Right lobe of liver (tissue), 6 donors: ENCODE measurements around the gene SH3RF1. TPM values are rescaled to one million over a fixed set of nuclear protein-coding genes. Genes with fewer than 3 reads are reported as not detected.

Experiments
- ATAC-seq, 4 donors: fragments of 200-7000 bp; cut with Tn5 transposase; one replicate each; pipeline ENCODE4 v1.9.1; 2020; ENCODE audit warnings: mild to moderate bottlenecking in 4 of 4, moderate library complexity in 4 of 4
- DNase-seq, 3 donors: peaks; one replicate each; pipeline ENCODE4 v3.0.0-alpha.2; 2020
- H3K27ac ChIP-seq, 3 donors: fragments of 200-600 bp; one replicate each; pipeline ENCODE4 v1.8.0; 2022
- H3K27me3 ChIP-seq, 2 donors: fragments of 200-600 bp; one replicate each; pipeline ENCODE4 v1.8.0; 2022
- H3K36me3 ChIP-seq, 4 donors: fragments of 200-600 bp; sonication (generic) in 1 of 4; one replicate each; pipeline versions ENCODE4 v1.5.1 to v1.8.0; 2017 to 2022; ENCODE audit warnings: control low read depth in 1 of 4
- H3K4me1 ChIP-seq, 4 donors: fragments of 200-600 bp; sonication (generic) in 1 of 4; one replicate each; pipeline versions ENCODE4 v1.5.1 to v1.8.0; 2017 to 2022; ENCODE audit warnings: control low read depth in 1 of 4
- H3K4me3 ChIP-seq, 3 donors: fragments of 200-600 bp; one replicate each; pipeline ENCODE4 v1.8.0; 2022
- H3K9me3 ChIP-seq, 4 donors: fragments of 200-600 bp; sonication (generic) in 1 of 4; one replicate each; pipeline versions ENCODE4 v1.5.1 to v1.8.0; 2017 to 2022; ENCODE audit warnings: control low read depth in 1 of 4
- POLR2A ChIP-seq: fragments of 450-650 bp; IDR thresholded peaks from one replicate; pipeline ENCODE4 v1.6.1; 2017; ENCODE audit warnings: antibody characterized with exemption, mild to moderate bottlenecking
- WGBS: methylation state at CpG from one replicate; pipeline ENCODE4 v1.1.6; 2018; ENCODE audit warnings: low coverage, low lambda C conversion rate; ENCODE audit not compliant: insufficient coverage; ENCODE audit errors: missing lambda C conversion rate; 5-methylcytosine and 5-hydroxymethylcytosine counted together
- intact Hi-C, 2 donors: fragments of 100-400 bp; cut with DNase I; formaldehyde crosslinking; loops; one replicate each; pipeline versions ENCODE4 v1.11.2 to v1.14.1; 2022
- long read RNA-seq: library from polyadenylated mRNA; unstranded; transcript quantifications from one replicate; pipeline ENCODE4 v2.0.0, GENCODE V29; 2019
- total RNA-seq, 6 experiments: library from RNA; depleted of rRNA in 2 of 6; stranded (reverse); fragments of >200 nt in 2 of 6; fragmentation: NEBNext Ultra II Directional in 3 of 6; extraction: Animal tissue kit (Norgen Biotek cat#: 25700) in 3 of 6; gene quantifications; one replicate each; pipeline versions ENCODE4 v1.1.0 to v1.2.4, GENCODE V29; 2016 to 2023
- TF ChIP-seq, protein P1 (sequence below), 4 donors: fragments of 200-600 bp in 3 of 4; fragments of 450-650 bp in 1 of 4; IDR thresholded peaks; one replicate each; pipeline versions ENCODE4 v1.5.1 to v1.8.0; 2016 to 2022; ENCODE audit warnings: antibody characterized with exemption in 4 of 4, mild to moderate bottlenecking in 2 of 4
- donor health status: DM: no; HTN: yes; CAD: no.
- donor health status: DM: no; HTN: no; CAD: no.
- donor health status: DM: no; HTN: no; CAD: no.
- donor health status: DM: no; HTN: yes; CAD: no.
- donor health status: DM: no; HTN: yes; CAD: no.

The SH3RF1 gene
- 10 to 100 TPM in 1 of 6 experiments, 1 to 10 TPM in 5; 5.5 to 11.0 (median 7.3) TPM for total RNA-seq
- long read RNA-seq, partial matches to known transcripts: 0 of 2 reads
- long read RNA-seq, other reads (novel, unspliced or antisense): 2 of 2 reads

DNA sequence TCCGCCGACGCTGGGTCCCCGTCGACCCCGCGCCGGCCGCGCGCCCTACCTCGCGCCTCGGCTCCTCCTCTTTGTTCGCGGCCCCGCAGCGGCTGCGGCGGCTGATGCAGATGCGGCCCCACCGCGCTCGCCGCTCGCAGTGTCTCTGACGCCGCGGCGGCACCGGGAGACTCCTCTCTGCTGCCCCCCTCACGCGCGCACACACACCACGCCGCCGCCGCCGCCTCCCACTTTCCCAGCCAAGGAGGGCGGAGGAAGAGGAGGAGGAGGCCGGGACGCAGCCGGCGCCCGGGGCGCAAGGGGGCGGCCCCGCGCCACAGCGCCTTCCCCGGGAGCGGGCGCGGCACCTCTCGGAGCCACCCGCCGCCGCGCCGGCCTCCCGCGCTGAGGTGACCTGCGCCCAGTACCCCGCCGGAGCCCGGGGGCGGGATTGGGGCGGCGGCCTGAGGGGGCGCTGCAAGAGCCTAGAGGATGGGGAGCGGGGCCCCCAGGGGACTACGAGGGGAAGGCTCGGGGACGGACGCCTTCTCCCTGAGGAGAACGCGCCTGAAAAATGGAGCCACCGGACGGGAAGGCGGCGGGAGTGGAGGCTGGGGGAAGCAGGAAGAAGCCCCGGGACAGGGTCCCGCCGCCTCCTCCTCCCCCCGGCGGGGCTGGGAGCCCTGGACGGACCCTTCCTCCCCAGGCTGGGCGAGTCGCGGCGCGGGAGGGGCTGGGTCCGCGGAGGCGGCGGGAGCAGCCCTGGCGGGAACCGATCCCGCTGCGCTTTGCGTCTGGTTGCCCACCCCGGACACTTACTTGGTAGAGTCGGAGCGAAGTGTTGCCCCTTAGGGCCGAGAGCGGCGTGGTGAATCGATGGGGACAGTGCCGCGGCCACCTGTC is at the start of gene SH3RF1:
Gene SH3RF1, minus strand, starts transcription at position 147 of the 882 bp plus-strand sequence. CDS start 1,744 bp downstream, outside the sequence.
- TF ChIP-seq, protein P1, sequence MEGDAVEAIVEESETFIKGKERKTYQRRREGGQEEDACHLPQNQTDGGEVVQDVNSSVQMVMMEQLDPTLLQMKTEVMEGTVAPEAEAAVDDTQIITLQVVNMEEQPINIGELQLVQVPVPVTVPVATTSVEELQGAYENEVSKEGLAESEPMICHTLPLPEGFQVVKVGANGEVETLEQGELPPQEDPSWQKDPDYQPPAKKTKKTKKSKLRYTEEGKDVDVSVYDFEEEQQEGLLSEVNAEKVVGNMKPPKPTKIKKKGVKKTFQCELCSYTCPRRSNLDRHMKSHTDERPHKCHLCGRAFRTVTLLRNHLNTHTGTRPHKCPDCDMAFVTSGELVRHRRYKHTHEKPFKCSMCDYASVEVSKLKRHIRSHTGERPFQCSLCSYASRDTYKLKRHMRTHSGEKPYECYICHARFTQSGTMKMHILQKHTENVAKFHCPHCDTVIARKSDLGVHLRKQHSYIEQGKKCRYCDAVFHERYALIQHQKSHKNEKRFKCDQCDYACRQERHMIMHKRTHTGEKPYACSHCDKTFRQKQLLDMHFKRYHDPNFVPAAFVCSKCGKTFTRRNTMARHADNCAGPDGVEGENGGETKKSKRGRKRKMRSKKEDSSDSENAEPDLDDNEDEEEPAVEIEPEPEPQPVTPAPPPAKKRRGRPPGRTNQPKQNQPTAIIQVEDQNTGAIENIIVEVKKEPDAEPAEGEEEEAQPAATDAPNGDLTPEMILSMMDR (IDR thresholded peaks at IDR 0.05): peak in 3 of 4 donors; percentile 31 to 52 (median 47)
- peak; percentile 90 for TF ChIP-seq POLR2A
- 0% methylated on average over 17 of the region's 110 CpGs for WGBS
- H3K4me1 ChIP-seq: peaks cover 0 to 15% (median 4%) of the 10 kb centered on the region in 4 donors

DNA sequence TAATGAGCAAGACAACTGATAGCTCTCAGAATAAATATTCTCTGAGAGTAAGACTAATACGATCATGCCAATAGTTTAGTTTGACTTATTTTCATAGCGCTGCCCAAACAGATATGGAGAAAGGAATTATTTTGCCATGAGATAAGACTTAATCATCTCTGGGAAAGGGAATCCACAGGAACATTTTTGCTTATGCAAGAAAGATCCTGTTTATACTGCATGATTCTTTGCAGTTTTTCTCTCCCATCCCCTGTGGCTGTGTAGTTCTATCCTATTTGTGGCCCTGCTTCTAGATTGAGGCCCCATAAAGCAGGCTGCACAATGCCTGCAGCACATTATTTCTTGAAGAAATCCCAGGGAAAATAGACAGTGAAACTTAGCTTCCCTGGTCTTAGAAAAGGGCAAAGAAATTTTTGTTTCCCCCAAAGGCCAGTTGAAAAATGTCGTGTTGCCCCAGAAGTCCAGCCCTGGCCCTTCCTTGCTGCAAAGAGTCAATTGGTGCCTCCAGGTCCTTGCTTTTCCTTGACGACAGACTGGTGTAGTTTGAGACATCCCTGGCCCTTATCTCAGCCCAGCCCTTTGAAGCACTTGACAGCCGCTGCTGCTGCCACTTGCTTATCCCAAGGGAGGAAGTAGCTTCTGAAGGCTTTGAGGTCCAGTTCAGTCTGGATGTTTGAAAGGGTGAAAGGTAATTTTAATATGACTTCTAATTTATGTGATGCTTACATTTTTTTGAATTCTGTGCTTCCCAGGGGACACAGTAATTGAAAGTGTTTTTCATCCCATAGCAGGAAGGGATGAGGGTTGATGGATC is 45.0 kb upstream of the SH3RF1 start:
- no peaks in the 10 kb centered on the region for H3K36me3 ChIP-seq
- 26% methylated on average over 3 of the region's 5 CpGs for WGBS
- H3K4me1 ChIP-seq: peaks cover 0 to 27% (median 12%) of the 10 kb centered on the region in 4 donors
- no peaks in the 10 kb centered on the region for H3K27me3 ChIP-seq
- intact Hi-C loops: no loop called here
- no peak overlapping the region for H3K4me3 ChIP-seq
- no peaks in the 10 kb centered on the region for H3K9me3 ChIP-seq
- DNase-seq (no peak), ATAC-seq (peak; percentile 24 to 69 (median 42))
- peak overlapping the region in 2 of 3 donors; percentile 19 to 41 for H3K27ac ChIP-seq
- no peak for TF ChIP-seq POLR2A
- TF ChIP-seq, protein P1 (IDR thresholded peaks at IDR 0.05): no peak

More for the DNA sequence above, at the start of gene SH3RF1:
- Histone ChIP-seq H3K27ac (peak within 1 kb of the TSS; percentile 89 to 94 (median 92)), H3K36me3 (no peaks in the 10 kb centered on the region), H3K9me3 (no peaks in the 10 kb centered on the region), H3K27me3 (no peaks in the 10 kb centered on the region), H3K4me3 (peak within 1 kb of the TSS; percentile 80 to 97 (median 96))
- peak; percentile 90 to 93 (median 92) for DNase-seq
- peak; percentile 86 to 96 (median 91) for ATAC-seq
- intact Hi-C loops: no loop called here

DNA sequence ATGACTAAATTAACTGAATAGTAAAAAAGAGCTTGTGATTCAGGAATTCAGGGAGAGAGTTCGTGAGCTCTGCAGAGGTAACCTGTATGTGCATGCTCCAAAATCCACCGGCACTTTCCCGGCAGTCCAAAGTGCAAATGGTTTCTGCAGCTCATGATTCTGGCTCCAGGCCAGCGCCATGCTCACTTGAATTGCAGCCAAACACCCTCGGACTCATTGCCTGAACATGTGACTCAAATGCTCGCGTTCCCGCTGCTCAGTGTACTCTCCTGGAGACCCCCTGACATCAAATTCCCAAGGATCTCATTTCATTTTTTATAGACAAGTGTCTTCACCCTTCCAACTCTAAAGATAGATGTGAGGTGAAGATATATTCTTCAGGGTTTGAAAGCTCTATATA is 44.1 kb upstream of the SH3RF1 start:
- no peaks in the 10 kb centered on the region for H3K9me3 ChIP-seq
- intact Hi-C loops: no loop called here
- H3K36me3 ChIP-seq: no peaks in the 10 kb centered on the region
- DNase-seq (peak; percentile 83 to 95 (median 91)), ATAC-seq (peak; percentile 90 to 96 (median 94))
- H3K27ac ChIP-seq: peak overlapping the region; percentile 60 to 81 (median 71)
- TF ChIP-seq, protein P1 (IDR thresholded peaks at IDR 0.05): no peak
- no peak for TF ChIP-seq POLR2A
- H3K4me3 ChIP-seq: peak overlapping the region in 2 of 3 donors; percentile 9 to 11
- WGBS: 6% methylated on average over 8 of the region's 8 CpGs
- no peaks in the 10 kb centered on the region for H3K27me3 ChIP-seq
- H3K4me1 ChIP-seq: peaks cover 0 to 27% (median 13%) of the 10 kb centered on the region in 4 donors

DNA sequence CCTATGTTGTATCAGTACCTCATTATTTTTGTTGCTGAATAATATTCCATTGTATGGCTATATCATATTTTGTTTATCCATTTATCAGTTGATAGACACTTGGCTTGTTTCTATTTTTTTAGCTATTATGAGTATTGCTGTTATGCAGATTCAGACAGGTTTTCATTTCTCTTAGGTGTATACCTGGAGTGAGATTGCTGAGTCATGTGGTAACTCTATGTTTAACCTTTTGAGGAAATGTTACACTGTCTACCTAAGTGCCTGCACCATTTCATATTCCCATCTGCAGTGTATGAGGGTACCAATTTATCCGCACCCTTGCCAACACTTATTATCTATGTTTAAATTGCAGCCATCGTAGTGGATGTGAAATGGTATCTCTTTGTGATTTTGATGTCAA is 43.0 kb upstream of the SH3RF1 start:
- TF ChIP-seq, protein P1 (IDR thresholded peaks at IDR 0.05): no peak
- TF ChIP-seq POLR2A: no peak
- ATAC-seq (no peak), DNase-seq (no peak)
- H3K4me1 ChIP-seq: peaks cover 0 to 35% (median 13%) of the 10 kb centered on the region in 4 donors
- no peaks in the 10 kb centered on the region for H3K27me3 ChIP-seq
- H3K36me3 ChIP-seq: no peaks in the 10 kb centered on the region
- peak overlapping the region in 2 of 3 donors; percentile 71 to 81 for H3K27ac ChIP-seq
- 89% methylated on average over 2 of the region's 2 CpGs for WGBS
- no peaks in the 10 kb centered on the region for H3K9me3 ChIP-seq
- H3K4me3 ChIP-seq: no peak overlapping the region
- intact Hi-C loops: no loop called here
